ENCODE data around the gene PODN.

DNA sequence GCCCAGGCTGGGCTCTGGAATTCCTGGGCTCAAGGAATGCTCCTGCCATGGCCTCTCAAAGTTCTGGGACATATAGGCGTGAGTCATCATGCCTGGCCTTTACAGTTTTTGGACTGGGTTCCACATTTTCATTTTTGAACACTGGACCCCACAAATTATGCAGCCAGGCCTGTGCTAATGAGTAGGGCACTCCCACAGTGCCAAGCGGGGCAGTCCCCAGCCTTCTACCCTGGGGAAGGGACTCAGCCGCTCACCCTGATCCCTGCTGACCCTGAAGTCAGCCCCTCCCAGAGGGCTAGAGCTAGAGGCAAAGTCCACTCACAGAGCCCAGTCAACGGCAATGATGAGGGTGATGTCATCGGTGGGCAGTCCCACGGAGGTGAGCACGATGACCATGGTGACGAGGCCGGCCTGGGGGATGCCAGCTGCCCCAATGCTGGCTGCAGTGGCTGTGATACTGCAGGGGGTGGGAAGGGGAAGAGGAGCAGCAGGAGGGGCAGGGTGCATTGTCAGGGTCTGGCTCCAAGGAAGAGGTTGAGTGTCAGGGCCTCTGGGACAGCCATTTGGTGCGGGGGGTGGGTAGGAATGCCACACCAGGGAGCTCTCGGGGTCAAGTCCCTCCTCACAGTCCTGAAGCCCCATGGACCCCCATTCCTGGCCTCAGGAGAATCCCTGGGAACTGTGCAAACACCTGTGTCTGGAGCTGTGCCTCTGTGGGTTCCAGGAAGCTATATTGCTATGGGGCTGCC is 27.6 kb downstream of the PODN start:
- TF ChIP-seq, protein P1, sequence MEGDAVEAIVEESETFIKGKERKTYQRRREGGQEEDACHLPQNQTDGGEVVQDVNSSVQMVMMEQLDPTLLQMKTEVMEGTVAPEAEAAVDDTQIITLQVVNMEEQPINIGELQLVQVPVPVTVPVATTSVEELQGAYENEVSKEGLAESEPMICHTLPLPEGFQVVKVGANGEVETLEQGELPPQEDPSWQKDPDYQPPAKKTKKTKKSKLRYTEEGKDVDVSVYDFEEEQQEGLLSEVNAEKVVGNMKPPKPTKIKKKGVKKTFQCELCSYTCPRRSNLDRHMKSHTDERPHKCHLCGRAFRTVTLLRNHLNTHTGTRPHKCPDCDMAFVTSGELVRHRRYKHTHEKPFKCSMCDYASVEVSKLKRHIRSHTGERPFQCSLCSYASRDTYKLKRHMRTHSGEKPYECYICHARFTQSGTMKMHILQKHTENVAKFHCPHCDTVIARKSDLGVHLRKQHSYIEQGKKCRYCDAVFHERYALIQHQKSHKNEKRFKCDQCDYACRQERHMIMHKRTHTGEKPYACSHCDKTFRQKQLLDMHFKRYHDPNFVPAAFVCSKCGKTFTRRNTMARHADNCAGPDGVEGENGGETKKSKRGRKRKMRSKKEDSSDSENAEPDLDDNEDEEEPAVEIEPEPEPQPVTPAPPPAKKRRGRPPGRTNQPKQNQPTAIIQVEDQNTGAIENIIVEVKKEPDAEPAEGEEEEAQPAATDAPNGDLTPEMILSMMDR (IDR thresholded peaks at IDR 0.05) = no peak
- no peak for TF ChIP-seq POLR2A (IDR thresholded peaks at IDR 0.05)

Measured in esophagus squamous epithelium (tissue), 4 donors.